HEK293T (cell line): ENCODE data around the gene EFCAB8.

Source experiments
- ARNT ChIP-seq: fragments of 450-650 bp; IDR thresholded peaks from 2 replicates; pipeline ENCODE4 v1.6.1; 2017; ENCODE audit warnings: mild to moderate bottlenecking
- BHLHE40 ChIP-seq: fragments of 450-650 bp; IDR thresholded peaks from 2 replicates; pipeline ENCODE4 v1.6.1; 2016; ENCODE audit warnings: mild to moderate bottlenecking, moderate library complexity, borderline replicate concordance
- CTBP1 ChIP-seq: fragments of 450-650 bp; IDR thresholded peaks from 2 replicates; pipeline ENCODE4 v1.6.1; 2016; ENCODE audit warnings: borderline replicate concordance
- ELF4 ChIP-seq: fragments of 450-650 bp; IDR thresholded peaks from 2 replicates; pipeline ENCODE4 v1.6.1; 2017; ENCODE audit warnings: antibody characterized with exemption
- FOXA1 ChIP-seq: fragments of 450-650 bp; IDR thresholded peaks from 2 replicates; pipeline ENCODE4 v1.6.1; 2016; ENCODE audit warnings: mild to moderate bottlenecking
- FOXK2 ChIP-seq: fragments of 450-650 bp; IDR thresholded peaks from 2 replicates; pipeline ENCODE4 v1.6.1; 2016; ENCODE audit warnings: mild to moderate bottlenecking
- FOXM1 ChIP-seq: fragments of 450-650 bp; IDR thresholded peaks from 2 replicates; pipeline ENCODE4 v1.6.1; 2017; ENCODE audit warnings: mild to moderate bottlenecking, borderline replicate concordance
- HDGF ChIP-seq: fragments of 450-650 bp; IDR thresholded peaks from 2 replicates; pipeline ENCODE4 v1.6.1; 2017; ENCODE audit warnings: antibody characterized with exemption, borderline replicate concordance
- NFRKB ChIP-seq: fragments of 450-650 bp; IDR thresholded peaks from 2 replicates; pipeline ENCODE4 v1.6.1; 2016; ENCODE audit warnings: mild to moderate bottlenecking, moderate library complexity
- PKNOX1 ChIP-seq: fragments of 450-650 bp; IDR thresholded peaks from 2 replicates; pipeline ENCODE4 v1.6.1; 2016
- SP1 ChIP-seq: fragments of 450-650 bp; IDR thresholded peaks from 2 replicates; pipeline ENCODE4 v1.6.1; 2017
- SUZ12 ChIP-seq: fragments of 450-650 bp; IDR thresholded peaks from 2 replicates; pipeline ENCODE4 v1.6.1; 2016; ENCODE audit warnings: mild to moderate bottlenecking
- TARDBP ChIP-seq: fragments of 450-650 bp; IDR thresholded peaks from 2 replicates; pipeline ENCODE4 v1.6.1; 2016
- ZNF384 ChIP-seq: fragments of 450-650 bp; IDR thresholded peaks from 2 replicates; pipeline ENCODE4 v1.6.1; 2016

- TF ChIP-seq FOXK2 (no peak), SUZ12 (no peak), ELF4 (no peak), ARNT (no peak), FOXM1 (no peak), NFRKB (no peak), SP1 (no peak), TARDBP (no peak), BHLHE40 (no peak), PKNOX1 (no peak), ZNF384 (no peak), FOXA1 (no peak), HDGF (no peak), CTBP1 (no peak)
Observed at GRCh38 chr20:33007376-33008335, 148.9 kb downstream of the EFCAB8 start, which contains the start of gene BPIFB2.
